NCI-H187 treated with DMSO at 0.1 percent for 48 hours (cell line): ENCODE measurements around the gene ITPK1.

Experiments
- DNase-seq: peaks from one replicate; lab custom pipeline; 2025; lab: John Stamatoyannopoulos, UW

The ITPK1 gene

GRCh38 chr14:93010130-93010499 is 105.6 kb downstream of the ITPK1 start:
- DNase-seq: no peak

- no peak for DNase-seq
Observed at GRCh38 chr14:93009471-93010129, 106.1 kb downstream of the ITPK1 start.

DNA sequence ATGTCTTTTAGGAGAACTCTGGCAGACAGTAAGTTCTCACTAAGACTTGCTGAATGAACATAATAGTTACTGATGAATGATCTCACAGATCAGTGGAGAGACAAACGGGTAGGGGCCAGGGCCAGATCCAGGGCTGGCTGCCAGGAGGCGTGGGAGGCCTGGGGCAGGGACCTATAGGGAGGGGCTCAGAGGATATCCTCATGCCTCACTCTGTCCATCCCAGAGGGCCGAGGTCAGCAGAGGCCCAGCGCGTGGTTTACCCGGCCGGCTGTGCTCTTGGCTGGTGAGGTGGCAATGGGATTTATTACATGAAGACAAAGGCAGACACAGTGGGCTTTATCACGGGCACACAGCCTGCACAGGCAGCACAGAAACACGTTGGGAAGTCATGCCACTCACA is 107.3 kb downstream of the ITPK1 start:
- DNase-seq: no peak

DNA sequence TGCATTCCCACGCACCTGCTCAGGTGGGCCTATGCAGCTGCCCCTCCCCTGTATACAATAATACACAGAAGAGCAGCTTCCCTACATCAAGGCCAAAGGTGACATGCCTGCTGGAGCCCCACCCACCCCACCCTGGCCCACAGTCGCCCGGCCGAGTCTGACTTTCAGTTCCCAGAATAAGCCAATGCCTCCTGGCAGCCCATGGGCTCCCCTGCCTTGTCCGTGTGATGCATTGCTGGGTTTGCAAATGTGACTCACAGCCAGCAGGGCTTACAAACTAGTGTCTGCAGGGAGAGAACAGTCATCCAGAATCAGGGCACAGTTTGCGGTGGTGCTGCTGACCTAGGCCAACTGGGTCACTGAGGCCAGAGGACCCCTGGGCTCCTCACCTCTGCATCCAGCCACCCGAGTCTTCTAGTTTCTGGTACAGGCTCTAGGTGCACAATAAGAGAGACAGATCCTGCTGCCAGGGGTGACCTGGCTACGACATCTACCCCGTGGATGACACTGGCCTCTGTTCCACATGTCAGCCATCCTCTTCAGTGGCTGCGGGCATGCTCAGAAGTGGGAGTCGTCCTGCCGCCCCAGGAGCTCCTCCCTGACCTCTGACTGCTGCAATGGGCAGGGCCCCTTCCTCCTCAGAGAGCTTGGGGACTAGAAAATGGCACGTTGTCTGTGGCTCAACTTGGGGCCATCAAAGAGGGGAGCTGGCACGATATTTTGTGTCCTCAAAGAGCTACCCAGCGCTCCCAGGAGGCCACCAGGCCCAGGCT is 108.3 kb downstream of the ITPK1 start:
- no peak for DNase-seq

DNA sequence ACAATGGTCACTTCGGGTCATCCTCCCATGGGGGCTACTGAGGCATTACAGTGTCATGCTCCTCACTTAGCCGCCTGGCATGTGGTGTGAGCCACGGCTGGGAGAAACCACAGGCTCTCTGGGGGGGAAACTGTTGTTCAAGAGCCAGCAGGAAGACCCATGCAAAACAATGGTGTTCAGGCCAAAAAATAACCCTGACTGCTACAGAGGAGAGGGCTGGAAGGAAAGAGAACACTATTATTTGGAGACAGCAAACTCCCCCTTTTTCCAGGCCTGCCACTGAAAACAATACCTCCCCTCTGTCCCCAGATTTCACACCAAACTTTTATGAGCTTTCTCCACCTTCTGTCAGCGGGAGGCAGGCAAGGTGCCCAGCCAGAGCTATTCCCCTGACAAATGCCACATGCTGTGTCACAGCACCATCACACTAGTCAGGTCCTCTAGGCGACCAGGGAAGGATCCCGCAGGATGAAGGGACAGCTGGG is 109.1 kb downstream of the ITPK1 start:
- no peak for DNase-seq

DNA sequence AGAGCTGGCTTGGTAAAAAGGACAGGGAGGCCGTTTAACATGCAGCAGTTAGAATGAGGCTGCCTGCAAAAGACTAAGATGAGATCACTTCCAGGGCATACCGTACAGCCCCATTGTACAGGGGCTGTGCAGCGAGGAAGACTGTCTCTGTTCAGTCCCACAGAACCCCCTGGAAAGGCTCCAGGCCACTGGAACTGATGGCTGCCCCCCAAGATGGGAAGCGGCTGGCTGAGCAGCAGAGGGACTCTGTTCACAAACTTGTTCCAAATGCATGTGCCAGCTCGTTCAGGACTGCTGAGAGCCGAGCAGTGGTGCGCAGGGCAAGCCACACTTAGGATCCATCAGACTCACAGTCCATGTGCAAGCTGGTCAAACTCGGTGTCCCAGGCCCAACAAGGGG is 109.9 kb downstream of the ITPK1 start:
- DNase-seq: no peak

GRCh38 chr14:93005135-93005813 is 110.5 kb downstream of the ITPK1 start:
- no peak for DNase-seq

DNA sequence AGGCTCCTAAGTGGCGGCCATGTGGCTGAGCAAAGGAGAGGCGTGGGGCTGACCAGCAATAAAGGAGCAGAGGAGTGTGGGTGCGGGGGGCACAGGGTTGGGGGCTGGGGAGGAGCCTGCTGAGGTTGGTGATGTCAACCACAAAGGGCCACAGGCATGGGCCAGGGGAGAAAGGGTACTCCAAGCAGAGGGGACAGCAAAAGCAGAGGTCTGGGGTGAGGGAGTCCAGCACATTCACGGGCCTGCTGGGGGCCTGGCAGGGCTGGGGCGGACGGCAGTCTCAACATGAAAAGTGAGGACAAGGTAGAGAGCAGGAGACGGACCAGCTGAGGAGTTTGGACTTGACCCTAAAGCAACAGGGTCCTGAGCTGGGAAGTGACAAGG is 111.0 kb downstream of the ITPK1 start:
- DNase-seq: no peak

DNA sequence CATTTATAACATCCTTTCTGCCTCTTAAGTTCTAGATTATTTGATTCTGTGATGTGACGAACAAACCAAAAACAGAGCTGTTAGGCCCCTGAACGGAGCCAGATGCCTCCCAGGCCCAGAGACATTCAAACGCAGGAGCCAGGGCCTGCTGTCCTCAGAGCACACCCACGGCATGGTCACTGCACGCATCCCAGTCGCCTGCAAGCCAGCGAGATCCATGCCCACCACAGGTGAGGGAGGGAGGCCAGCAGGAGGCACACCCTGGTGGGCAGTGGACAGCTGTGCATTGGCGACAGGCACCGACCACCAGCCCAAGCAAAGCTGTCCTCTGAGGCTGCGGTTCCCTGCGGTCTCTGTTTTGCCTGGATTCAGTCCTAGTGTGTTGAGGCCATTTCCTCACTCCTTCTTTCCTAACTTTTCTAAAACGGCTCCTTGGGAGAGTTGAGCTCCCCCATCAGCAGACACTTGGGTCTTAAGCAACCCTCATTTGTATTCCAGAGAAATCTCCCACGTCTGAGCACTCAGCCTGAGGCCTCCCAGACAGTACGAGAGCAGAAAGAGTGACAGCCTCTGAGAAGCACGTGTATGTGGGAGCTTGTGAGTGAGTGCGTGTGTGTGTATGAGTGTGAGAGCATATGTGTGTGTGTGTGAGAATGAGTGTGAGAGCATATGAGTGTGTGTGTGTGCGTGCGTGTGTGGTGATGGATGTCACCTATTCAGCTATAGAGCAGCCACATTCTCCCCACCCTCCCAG is 111.6 kb downstream of the ITPK1 start:
- no peak for DNase-seq

- no peak for DNase-seq
Observed at GRCh38 chr14:93002851-93003298, 112.8 kb downstream of the ITPK1 start.

- DNase-seq: no peak
Observed at GRCh38 chr14:93002049-93002448, 113.7 kb downstream of the ITPK1 start.

DNA sequence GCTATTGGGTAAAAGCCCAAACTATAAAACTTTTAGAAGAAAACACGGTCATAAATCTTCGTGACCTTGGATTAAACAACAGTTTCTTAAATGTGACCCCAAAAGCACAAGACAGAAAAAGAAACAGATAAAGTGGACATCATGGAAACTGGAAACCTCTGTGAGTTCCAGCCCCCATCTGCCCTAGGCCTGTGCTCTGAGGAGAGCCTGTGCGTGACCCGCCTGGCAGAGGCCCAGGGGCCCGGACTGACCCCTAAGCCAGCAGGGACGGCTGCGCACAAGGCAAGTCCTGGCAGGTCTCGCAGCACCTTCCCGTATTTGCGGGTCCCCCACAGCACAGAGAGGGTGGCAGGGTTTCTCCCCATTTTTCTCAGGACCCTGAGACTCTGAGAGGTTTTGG is 116.8 kb downstream of the ITPK1 start:
- DNase-seq: no peak

GRCh38 chr14:92997343-92998061 is 118.2 kb downstream of the ITPK1 start:
- no peak for DNase-seq

DNA sequence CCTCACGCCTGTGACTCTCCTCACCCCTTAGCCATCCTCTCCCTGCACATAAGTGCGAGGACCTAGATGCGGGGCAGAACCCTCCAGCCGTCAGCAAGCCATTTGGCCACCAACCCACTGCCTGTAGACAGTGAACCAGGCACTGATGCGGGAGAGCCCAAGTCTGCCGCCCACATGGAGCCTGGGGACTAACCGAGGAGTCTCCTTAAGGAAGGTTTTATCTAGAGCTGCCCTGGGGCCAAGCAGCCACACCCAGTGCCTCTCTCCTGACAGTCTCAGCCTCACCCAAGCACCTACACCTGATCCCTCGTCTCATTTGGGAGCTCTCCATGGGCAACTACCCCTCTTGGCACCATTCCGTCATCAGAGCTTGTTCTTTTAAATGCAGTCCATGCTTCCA is 120.1 kb downstream of the ITPK1 start:
- no peak for DNase-seq

DNA sequence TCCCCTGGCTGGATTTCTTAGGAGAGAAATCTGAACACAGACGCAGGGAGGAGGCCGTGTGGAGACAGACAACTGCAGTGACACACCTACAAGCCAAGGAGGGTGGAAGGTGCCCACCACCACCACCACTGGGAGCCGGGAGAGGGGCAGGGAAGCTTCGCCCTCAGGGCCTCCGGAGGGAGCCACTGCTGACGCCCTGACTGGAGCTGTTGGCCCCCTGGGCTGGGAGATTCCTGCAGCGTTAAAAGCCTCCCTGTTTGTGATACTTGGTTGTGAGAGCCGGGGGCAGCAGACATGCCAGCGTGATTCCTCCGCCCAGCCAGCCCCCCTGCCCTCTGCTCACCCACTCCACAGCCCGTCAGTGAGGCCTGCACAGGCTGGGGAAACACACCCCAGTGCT is 120.8 kb downstream of the ITPK1 start:
- DNase-seq: no peak

DNA sequence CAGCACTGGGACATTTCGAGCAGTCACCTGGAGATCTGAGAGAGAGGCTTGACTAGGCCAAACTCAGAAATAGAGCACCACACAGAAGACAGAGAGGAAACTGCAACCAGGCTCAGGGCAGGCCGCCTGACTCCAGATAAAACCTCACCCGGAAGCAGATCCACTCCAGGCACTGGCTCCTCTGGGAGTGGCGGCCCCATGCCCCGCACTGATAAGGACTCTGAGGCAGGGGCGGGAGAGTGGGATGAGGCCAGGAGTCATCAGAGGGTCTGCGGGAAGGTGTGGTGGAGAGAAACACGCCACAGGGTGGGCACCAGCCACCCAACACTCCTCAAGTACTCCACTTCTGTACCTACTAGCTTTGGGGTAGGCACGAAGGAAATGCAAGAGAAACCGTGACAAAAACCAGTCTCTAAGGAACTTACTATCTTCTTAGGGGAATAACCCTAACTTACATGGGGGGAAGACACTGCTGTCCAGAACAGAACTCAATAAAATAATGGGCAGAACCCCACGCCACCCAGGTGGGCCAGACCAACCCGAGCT is 121.5 kb downstream of the ITPK1 start:
- DNase-seq: no peak

DNA sequence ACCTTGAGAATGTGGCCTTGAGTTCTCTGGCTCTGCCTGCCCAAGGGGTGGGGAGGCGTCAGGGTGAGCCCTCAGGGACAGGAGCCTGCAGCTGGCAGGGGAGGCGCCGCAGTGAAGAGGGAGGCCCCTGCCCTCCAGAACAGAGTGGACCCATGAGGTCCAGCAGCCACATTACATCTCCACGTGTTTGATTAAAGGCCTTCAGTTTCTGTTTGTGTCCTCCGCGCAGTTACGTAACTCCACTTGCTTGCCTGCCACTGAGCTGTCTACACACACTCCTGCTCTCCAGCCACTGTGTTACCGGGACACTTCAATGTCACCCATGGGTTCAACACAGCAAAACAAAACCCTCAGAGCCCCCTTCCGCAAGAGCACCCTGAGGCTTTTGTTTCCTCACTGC is 122.4 kb downstream of the ITPK1 start:
- DNase-seq: no peak

DNA sequence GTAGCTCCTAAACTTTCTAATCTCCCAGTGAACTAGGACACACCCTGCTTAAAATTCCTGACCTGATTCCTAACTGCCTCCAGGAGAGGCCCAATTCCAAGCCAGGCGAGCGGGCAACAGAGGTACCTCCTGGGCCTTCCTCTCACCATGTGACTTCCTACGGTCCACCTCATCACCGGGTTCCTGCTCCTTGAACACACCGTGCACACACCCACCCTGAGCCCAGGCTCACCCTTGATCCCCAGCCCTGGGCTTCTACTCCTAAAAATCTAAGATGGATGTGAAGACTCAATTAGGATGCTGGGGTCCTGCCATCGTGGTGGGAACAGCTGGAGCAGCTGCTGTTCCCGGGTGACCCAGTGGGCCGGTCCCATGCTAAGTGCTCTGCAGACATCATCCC is 124.2 kb downstream of the ITPK1 start:
- no peak for DNase-seq

- DNase-seq: no peak
Observed at GRCh38 chr14:92990456-92991430, 125.0 kb downstream of the ITPK1 start.
